WTC11 (cell line): ENCODE results near the gene KIRREL3. TPM values are rescaled to one million over a fixed set of nuclear protein-coding genes. Genes with fewer than 3 reads are reported as not detected.

Experiments used
- ATAC-seq: fragments of 200-7000 bp; cut with Tn5 transposase; 2 replicates; pipeline ENCODE4 v1.10.0; 2021; ENCODE audit warnings: mild to moderate bottlenecking, moderate library complexity
- CTCF ChIA-PET: fragments of 300-600 bp; sonication (Branson Sonifier 250); formaldehyde crosslinking; loops from one replicate; lab custom pipeline; 2021; ENCODE audit warnings: antibody characterized with exemption; lab: Charles Lee
- POLR2A ChIA-PET: fragments of 350-600 bp; sonication (Branson Sonifier 250); formaldehyde crosslinking; loops from one replicate; lab custom pipeline; 2021; ENCODE audit warnings: antibody characterized with exemption; lab: Charles Lee
- DNase-seq: peaks from one replicate; pipeline ENCODE4 v3.0.0; 2021; ENCODE audit warnings: low spot score
- H3K27ac Mint-ChIP-seq: 2 replicates; pipeline ENCODE4 v1.8.0; 2021; ENCODE audit warnings: mixed read lengths
- H3K27me3 Mint-ChIP-seq: 2 replicates; pipeline ENCODE4 v1.8.0; 2021; ENCODE audit warnings: low read depth, mild to moderate bottlenecking, moderate library complexity, mixed read lengths
- H3K36me3 Mint-ChIP-seq: 2 replicates; pipeline ENCODE4 v1.8.0; 2021; ENCODE audit warnings: mixed read lengths
- H3K4me1 Mint-ChIP-seq: 2 replicates; pipeline ENCODE4 v1.8.0; 2022; ENCODE audit warnings: mixed read lengths
- H3K4me3 Mint-ChIP-seq: 2 replicates; pipeline ENCODE4 v1.8.0; 2021; ENCODE audit warnings: mild to moderate bottlenecking, moderate library complexity, mixed read lengths
- H3K9me3 Mint-ChIP-seq: 2 replicates; pipeline ENCODE4 v1.8.0; 2021; ENCODE audit warnings: mixed read lengths
- CDX4 ChIP-seq: fragments of 250-450 bp; sonication (Bioruptor Pico); IDR thresholded peaks from 2 replicates; pipeline ENCODE4 v1.9.0; 2021; ENCODE audit warnings: moderate library complexity, mild to moderate bottlenecking, inconsistent platforms, borderline replicate concordance
- ELF4 ChIP-seq: sonication (generic); formaldehyde crosslinking; IDR thresholded peaks from 2 replicates; pipeline ENCODE4 v1.8.1; 2022; ENCODE audit warnings: low read depth, mild to moderate bottlenecking, moderate library complexity, missing genetic modification reagents
- ESRRA ChIP-seq: sonication (generic); formaldehyde crosslinking; IDR thresholded peaks from 2 replicates; pipeline ENCODE4 v1.8.1; 2022; ENCODE audit warnings: mild to moderate bottlenecking, missing genetic modification reagents, borderline replicate concordance
- FOXK1 ChIP-seq: sonication (generic); formaldehyde crosslinking; IDR thresholded peaks from 2 replicates; pipeline ENCODE4 v1.8.0; 2022; ENCODE audit warnings: mild to moderate bottlenecking, moderate library complexity, missing genetic modification reagents
- GTF2I ChIP-seq: fragments of 250-450 bp; sonication (Bioruptor Pico); conservative IDR thresholded peaks from 2 replicates; pipeline ENCODE4 v1.4.0; 2021; ENCODE audit warnings: mild to moderate bottlenecking
- JUN ChIP-seq: sonication (generic); formaldehyde crosslinking; IDR thresholded peaks from 2 replicates; pipeline ENCODE4 v1.8.0; 2023; ENCODE audit warnings: mild to moderate bottlenecking, missing genetic modification reagents
- MAX ChIP-seq: sonication (generic); formaldehyde crosslinking; IDR thresholded peaks from 2 replicates; pipeline ENCODE4 v1.8.0; 2022; ENCODE audit warnings: mild to moderate bottlenecking, missing genetic modification reagents
- MXD4 ChIP-seq: fragments of 250-450 bp; sonication (Bioruptor Pico); IDR thresholded peaks from 2 replicates; pipeline ENCODE4 v1.8.0; 2021; ENCODE audit warnings: mild to moderate bottlenecking, moderate library complexity, borderline replicate concordance
- MYBL2 ChIP-seq: sonication (generic); formaldehyde crosslinking; IDR thresholded peaks from 2 replicates; pipeline ENCODE4 v1.8.1; 2023; ENCODE audit warnings: mild to moderate bottlenecking, moderate library complexity, missing genetic modification reagents
- NFYB ChIP-seq: sonication (generic); formaldehyde crosslinking; conservative IDR thresholded peaks from 2 replicates; pipeline ENCODE4 v1.8.0; 2022; ENCODE audit warnings: low read depth, missing genetic modification reagents
- OVOL2 ChIP-seq: fragments of 250-450 bp; sonication (Bioruptor Pico); IDR thresholded peaks from 2 replicates; pipeline ENCODE4 v1.9.0; 2021; ENCODE audit warnings: mild to moderate bottlenecking, borderline replicate concordance
- RELA ChIP-seq: sonication (generic); formaldehyde crosslinking; IDR thresholded peaks from 2 replicates; pipeline ENCODE4 v1.8.1; 2022; ENCODE audit warnings: missing genetic modification reagents, mild to moderate bottlenecking, borderline replicate concordance
- RORB ChIP-seq: fragments of 250-450 bp; sonication (Bioruptor Pico); IDR thresholded peaks from 2 replicates; pipeline ENCODE4 v1.9.0; 2021; ENCODE audit warnings: mild to moderate bottlenecking
- SMAD4 ChIP-seq: sonication (generic); formaldehyde crosslinking; IDR thresholded peaks from 2 replicates; pipeline ENCODE4 v1.8.0; 2022; ENCODE audit warnings: mild to moderate bottlenecking, missing genetic modification reagents
- ZNF219 ChIP-seq: sonication (generic); formaldehyde crosslinking; IDR thresholded peaks from 2 replicates; pipeline ENCODE4 v1.8.0; 2023; ENCODE audit warnings: missing genetic modification reagents, mild to moderate bottlenecking, borderline replicate concordance
- ZNF232 ChIP-seq: sonication (generic); formaldehyde crosslinking; IDR thresholded peaks from 2 replicates; pipeline ENCODE4 v1.8.0; 2022; ENCODE audit warnings: mild to moderate bottlenecking, missing genetic modification reagents
- ZNF423 ChIP-seq: fragments of 250-450 bp; sonication (Bioruptor Pico); IDR thresholded peaks from 2 replicates; pipeline ENCODE4 v2.1.2; 2022; ENCODE audit warnings: mild to moderate bottlenecking, moderate library complexity
- ZNF425 ChIP-seq: fragments of 250-450 bp; sonication (Bioruptor Pico); conservative IDR thresholded peaks from 2 replicates; pipeline ENCODE4 v1.9.0; 2021; ENCODE audit warnings: mild to moderate bottlenecking
- ZNF532 ChIP-seq: fragments of 250-450 bp; sonication (Bioruptor Pico); IDR thresholded peaks from 2 replicates; pipeline ENCODE4 v1.9.0; 2021; ENCODE audit warnings: mild to moderate bottlenecking, borderline replicate concordance
- total RNA-seq: library from RNA; stranded (reverse); gene quantifications from 3 replicates; pipeline ENCODE4 v1.2.3, GENCODE V29; 2021
- TF ChIP-seq, protein P1 (sequence below): sonication (generic); formaldehyde crosslinking; IDR thresholded peaks from 2 replicates; pipeline ENCODE4 v1.8.1; 2022; ENCODE audit warnings: mild to moderate bottlenecking, missing genetic modification reagents, moderate library complexity, borderline replicate concordance
- TF ChIP-seq, protein P2 (sequence below): sonication (generic); formaldehyde crosslinking; IDR thresholded peaks from 2 replicates; pipeline ENCODE4 v1.8.0; 2022; ENCODE audit warnings: missing genetic modification reagents
- TF ChIP-seq, protein P3 (sequence below): sonication (generic); formaldehyde crosslinking; IDR thresholded peaks from 2 replicates; pipeline ENCODE4 v1.8.1; 2023; ENCODE audit warnings: mild to moderate bottlenecking, moderate library complexity, missing genetic modification reagents

KIRREL3 gene
- total RNA-seq, 1 experiment from 2014 or later: 0.59 TPM

- no peaks in the 10 kb centered on the region for H3K36me3 Mint-ChIP-seq
- CTCF ChIA-PET: interaction anchor here (1.1 to 1.5 kb wide), 2 partner anchors 37 to 47 kb away, joined by 3 to 5 read pairs; no protein-coding TSS in a partner anchor
- POLR2A ChIA-PET: no interaction called here
- H3K9me3 Mint-ChIP-seq: no peaks in the 10 kb centered on the region
- ATAC-seq (no peak), DNase-seq (no peak)
- H3K4me1 Mint-ChIP-seq: no peaks in the 10 kb centered on the region
- TF ChIP-seq, protein P1, sequence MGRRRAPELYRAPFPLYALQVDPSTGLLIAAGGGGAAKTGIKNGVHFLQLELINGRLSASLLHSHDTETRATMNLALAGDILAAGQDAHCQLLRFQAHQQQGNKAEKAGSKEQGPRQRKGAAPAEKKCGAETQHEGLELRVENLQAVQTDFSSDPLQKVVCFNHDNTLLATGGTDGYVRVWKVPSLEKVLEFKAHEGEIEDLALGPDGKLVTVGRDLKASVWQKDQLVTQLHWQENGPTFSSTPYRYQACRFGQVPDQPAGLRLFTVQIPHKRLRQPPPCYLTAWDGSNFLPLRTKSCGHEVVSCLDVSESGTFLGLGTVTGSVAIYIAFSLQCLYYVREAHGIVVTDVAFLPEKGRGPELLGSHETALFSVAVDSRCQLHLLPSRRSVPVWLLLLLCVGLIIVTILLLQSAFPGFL: no peak
- TF ChIP-seq NFYB (CRISPR knock-in tag) (no peak), FOXK1 (CRISPR knock-in tag) (no peak), ELF4 (CRISPR knock-in tag) (no peak), GTF2I (CRISPR knock-in tag) (no peak), ZNF423 (CRISPR knock-in tag) (no peak), ZNF219 (CRISPR knock-in tag) (no peak), ESRRA (CRISPR knock-in tag) (no peak), RELA (CRISPR knock-in tag) (no peak), MXD4 (CRISPR knock-in tag) (no peak), RORB (CRISPR knock-in tag) (no peak)
- TF ChIP-seq, protein P2, sequence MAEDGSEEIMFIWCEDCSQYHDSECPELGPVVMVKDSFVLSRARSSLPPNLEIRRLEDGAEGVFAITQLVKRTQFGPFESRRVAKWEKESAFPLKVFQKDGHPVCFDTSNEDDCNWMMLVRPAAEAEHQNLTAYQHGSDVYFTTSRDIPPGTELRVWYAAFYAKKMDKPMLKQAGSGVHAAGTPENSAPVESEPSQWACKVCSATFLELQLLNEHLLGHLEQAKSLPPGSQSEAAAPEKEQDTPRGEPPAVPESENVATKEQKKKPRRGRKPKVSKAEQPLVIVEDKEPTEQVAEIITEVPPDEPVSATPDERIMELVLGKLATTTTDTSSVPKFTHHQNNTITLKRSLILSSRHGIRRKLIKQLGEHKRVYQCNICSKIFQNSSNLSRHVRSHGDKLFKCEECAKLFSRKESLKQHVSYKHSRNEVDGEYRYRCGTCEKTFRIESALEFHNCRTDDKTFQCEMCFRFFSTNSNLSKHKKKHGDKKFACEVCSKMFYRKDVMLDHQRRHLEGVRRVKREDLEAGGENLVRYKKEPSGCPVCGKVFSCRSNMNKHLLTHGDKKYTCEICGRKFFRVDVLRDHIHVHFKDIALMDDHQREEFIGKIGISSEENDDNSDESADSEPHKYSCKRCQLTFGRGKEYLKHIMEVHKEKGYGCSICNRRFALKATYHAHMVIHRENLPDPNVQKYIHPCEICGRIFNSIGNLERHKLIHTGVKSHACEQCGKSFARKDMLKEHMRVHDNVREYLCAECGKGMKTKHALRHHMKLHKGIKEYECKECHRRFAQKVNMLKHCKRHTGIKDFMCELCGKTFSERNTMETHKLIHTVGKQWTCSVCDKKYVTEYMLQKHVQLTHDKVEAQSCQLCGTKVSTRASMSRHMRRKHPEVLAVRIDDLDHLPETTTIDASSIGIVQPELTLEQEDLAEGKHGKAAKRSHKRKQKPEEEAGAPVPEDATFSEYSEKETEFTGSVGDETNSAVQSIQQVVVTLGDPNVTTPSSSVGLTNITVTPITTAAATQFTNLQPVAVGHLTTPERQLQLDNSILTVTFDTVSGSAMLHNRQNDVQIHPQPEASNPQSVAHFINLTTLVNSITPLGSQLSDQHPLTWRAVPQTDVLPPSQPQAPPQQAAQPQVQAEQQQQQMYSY: no peak
- no peak overlapping the region for H3K27ac Mint-ChIP-seq
- H3K27me3 Mint-ChIP-seq: no peaks in the 10 kb centered on the region
- H3K4me3 Mint-ChIP-seq: no peak overlapping the region
Observed at GRCh38 chr11:126528075-126528474, 472.5 kb downstream of the KIRREL3 start.

GRCh38 chr11:126527651-126528050 lies 472.9 kb downstream of the KIRREL3 start:
- Mint-ChIP-seq H3K27ac (no peak overlapping the region), H3K9me3 (no peaks in the 10 kb centered on the region), H3K4me3 (no peak overlapping the region)
- no peak for ATAC-seq
- TF ChIP-seq MAX (CRISPR knock-in tag) (no peak), JUN (CRISPR knock-in tag) (no peak), ZNF425 (no peak), CDX4 (CRISPR knock-in tag) (no peak), FOXK1 (CRISPR knock-in tag) (no peak), MYBL2 (no peak), RORB (CRISPR knock-in tag) (no peak), OVOL2 (no peak), SMAD4 (no peak), ZNF232 (CRISPR knock-in tag) (no peak), ZNF532 (CRISPR knock-in tag) (no peak)
- TF ChIP-seq, protein P3, sequence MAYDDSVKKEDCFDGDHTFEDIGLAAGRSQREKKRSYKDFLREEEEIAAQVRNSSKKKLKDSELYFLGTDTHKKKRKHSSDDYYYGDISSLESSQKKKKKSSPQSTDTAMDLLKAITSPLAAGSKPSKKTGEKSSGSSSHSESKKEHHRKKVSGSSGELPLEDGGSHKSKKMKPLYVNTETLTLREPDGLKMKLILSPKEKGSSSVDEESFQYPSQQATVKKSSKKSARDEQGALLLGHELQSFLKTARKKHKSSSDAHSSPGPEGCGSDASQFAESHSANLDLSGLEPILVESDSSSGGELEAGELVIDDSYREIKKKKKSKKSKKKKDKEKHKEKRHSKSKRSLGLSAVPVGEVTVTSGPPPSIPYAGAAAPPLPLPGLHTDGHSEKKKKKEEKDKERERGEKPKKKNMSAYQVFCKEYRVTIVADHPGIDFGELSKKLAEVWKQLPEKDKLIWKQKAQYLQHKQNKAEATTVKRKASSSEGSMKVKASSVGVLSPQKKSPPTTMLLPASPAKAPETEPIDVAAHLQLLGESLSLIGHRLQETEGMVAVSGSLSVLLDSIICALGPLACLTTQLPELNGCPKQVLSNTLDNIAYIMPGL (CRISPR knock-in tag): no peak
- TF ChIP-seq, all 79 proteins: peak for 0
- POLR2A ChIA-PET: no interaction called here
- no peaks in the 10 kb centered on the region for H3K36me3 Mint-ChIP-seq
- no peaks in the 10 kb centered on the region; the same call in 1 of the 2 replicates for H3K27me3 Mint-ChIP-seq
- DNase-seq: no peak
- CTCF ChIA-PET: interaction anchor here (1.1 to 1.5 kb wide), 2 partner anchors 37 to 47 kb away, joined by 3 to 5 read pairs; no protein-coding TSS in a partner anchor
- H3K4me1 Mint-ChIP-seq: no peaks in the 10 kb centered on the region
